Middle frontal gyrus (tissue), 1 donor: ENCODE measurements around the gene ACAN.

Experiments
- DNase-seq: peaks from one replicate; pipeline ENCODE4 v3.0.0-alpha.2; 2015; ENCODE audit warnings: low spot score; ENCODE audit errors: extremely low spot score

The ACAN gene

DNA sequence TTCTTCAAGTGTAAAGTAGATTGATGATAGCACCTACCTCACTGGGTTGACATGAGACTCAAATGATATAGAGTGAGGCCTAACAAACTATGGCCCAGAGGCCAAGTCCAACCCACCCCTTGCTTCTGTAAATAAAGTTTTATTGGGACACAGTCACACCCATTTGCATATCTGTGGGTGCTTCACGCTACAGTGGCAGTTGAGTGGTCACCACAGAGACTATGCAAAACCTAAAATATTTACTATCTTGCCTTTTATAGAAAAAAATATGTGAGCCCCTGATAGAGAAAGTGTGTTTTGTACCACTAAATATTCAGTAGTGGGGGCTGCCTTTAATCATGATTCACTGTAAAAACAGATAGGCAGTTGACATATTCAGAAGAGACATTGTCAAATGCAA, 38.0 kb downstream of the ACAN start:
- DNase-seq, result no peak

DNA sequence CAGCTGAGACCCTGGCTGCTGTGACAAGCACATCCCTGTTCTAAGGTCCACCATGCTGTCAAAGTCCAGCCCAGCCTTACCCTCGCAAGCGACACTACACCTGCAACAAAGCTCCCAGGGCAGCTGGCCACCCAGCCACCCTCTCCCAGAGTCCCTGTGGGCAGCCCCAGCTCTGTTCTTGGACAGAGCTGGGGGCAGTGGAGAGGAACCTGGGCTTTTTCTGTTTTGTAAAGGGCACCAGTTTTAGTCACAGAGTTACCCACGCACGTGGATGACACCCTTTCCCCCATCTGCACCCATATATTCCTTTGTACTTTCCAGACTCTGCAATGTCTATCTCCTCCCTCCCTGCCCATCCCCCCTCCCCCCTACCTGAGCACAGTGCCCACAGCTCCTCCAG, 38.9 kb downstream of the ACAN start:
- DNase-seq, result no peak

DNA sequence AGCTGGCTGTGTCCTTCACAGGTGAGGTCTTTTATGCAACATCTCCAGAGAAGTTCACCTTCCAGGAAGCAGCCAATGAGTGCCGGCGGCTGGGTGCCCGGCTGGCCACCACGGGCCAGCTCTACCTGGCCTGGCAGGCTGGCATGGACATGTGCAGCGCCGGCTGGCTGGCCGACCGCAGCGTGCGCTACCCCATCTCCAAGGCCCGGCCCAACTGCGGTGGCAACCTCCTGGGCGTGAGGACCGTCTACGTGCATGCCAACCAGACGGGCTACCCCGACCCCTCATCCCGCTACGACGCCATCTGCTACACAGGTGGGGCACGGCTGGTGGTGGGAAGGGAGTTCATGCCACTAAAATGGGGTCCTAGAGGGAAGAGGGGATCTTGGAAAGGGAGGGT, 40.1 kb downstream of the ACAN start:
- no peak for DNase-seq

DNA sequence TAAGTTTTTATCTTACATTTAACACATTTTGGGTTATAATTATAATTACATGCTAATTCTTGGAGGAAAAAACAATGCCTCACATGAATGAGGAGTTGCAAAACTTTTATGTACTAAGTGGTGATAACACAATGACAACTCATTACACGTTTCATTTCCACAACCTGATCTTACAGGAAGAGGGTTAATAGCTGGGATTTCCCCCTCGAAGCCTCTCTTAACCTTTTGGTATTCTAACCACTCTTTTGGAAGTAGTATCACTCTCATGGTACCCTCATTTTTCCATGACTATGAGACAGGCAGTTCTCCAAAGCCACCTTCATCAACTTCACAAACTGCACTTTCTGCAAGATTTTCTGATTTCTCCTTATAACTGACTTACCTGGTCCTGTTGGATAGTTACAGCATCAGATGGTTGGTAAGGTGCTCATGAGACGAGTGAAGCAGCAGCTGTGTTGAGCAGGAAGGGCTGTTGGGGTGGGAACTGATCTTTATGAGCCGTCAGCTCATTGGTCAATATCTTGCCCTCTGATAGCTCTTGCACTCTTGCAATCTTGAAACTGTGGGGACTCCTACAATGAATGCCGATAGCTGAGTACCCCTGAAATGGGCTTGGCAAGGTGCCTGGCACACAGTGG, 41.6 kb downstream of the ACAN start:
- DNase-seq, result no peak

DNA sequence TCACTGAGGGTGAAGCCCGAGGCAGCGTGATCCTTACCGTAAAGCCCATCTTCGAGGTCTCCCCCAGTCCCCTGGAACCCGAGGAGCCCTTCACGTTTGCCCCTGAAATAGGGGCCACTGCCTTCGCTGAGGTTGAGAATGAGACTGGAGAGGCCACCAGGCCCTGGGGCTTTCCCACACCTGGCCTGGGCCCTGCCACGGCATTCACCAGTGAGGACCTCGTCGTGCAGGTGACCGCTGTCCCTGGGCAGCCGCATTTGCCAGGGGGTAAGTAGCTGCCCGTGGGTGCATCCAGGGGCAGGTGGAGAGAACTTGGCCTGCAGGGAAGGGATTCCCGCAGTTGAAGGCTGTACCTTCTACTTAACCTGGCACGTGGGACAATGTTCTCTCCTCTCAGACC, 42.4 kb downstream of the ACAN start:
- DNase-seq, result no peak

DNA sequence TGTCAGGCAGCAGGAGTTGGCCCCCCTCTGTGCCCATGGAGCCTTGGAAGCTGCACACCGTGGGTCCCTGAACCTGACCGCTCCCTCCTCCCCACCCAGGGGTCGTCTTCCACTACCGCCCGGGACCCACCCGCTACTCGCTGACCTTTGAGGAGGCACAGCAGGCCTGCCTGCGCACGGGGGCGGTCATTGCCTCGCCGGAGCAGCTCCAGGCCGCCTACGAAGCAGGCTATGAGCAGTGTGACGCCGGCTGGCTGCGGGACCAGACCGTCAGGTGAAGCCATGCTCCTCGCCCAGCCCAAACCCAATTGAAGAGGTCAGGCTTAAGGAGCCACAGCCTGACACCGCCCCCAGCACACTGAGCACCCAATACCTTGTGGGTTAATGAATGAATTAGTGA, 43.9 kb downstream of the ACAN start:
- DNase-seq, result no peak

DNA sequence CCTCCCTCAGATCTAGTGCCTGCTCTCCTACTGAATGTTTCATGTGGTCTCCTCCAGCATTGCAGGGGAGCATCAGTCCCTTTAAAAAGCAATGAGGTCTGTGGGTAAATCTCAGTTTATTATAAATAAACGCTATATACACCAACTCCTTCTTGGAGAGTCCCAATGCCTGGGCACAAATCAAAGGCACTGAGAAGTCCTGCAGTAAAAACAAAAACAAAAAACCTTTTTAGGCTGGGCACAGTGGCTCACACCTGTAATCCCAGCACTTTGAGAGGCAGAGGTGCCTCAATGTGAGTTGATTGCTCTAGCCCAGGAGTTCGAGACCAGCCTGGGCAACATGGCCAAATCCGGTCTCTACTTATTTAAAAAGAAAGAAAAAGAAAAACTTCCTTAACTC, 45.0 kb downstream of the ACAN start:
- no peak for DNase-seq

DNA sequence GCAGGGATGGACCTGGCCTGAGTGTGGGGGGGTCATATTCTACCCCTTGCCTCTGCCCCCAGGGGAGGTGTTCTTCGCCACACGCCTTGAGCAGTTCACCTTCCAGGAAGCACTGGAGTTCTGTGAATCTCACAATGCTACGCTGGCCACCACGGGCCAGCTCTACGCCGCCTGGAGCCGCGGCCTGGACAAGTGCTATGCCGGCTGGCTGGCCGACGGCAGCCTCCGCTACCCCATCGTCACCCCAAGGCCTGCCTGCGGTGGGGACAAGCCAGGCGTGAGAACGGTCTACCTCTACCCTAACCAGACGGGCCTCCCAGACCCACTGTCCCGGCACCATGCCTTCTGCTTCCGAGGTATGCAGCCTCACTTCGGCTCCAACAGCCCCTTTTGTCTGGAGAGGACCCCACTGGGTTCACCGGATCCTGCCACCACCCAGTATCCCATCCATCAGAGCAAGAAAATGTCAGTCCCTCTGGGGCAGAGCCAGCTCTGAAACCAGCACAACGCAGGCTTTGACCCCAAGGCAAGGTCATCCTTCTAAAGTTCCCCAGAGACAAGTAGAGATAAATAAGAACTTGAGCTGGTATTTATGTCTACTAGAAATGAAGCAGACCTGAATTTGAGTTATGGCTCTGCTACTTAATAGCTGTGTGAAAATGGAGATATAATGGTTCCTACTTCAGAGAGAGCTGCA, 46.3 kb downstream of the ACAN start:
- DNase-seq, result no peak

DNA sequence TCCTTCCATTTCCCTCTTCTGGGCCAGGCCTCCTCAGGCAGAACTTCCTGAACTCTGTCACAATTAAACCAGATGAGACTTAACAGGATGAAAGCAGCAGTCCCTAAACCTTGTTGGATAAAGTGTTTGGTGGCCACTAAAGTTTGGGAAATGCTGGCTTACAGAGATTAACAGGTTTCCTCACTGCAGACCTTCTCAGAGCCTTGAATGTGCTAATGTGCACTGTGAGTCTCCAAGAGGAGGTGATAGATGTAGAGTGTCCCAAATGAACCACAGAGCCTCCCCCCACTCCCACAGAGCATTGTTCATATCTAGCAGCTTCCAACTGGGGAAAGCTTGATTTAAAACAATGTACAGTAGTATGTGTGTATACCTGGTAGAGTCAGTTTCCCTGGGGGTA, 49.2 kb downstream of the ACAN start:
- no peak for DNase-seq

DNA sequence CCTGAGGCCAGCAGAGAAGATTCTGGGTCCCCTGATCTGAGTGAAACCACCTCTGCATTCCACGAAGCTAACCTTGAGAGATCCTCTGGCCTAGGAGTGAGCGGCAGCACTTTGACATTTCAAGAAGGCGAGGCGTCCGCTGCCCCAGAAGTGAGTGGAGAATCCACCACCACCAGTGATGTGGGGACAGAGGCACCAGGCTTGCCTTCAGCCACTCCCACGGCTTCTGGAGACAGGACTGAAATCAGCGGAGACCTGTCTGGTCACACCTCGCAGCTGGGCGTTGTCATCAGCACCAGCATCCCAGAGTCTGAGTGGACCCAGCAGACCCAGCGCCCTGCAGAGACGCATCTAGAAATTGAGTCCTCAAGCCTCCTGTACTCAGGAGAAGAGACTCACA, 55.7 kb downstream of the ACAN start:
- DNase-seq, result no peak

DNA sequence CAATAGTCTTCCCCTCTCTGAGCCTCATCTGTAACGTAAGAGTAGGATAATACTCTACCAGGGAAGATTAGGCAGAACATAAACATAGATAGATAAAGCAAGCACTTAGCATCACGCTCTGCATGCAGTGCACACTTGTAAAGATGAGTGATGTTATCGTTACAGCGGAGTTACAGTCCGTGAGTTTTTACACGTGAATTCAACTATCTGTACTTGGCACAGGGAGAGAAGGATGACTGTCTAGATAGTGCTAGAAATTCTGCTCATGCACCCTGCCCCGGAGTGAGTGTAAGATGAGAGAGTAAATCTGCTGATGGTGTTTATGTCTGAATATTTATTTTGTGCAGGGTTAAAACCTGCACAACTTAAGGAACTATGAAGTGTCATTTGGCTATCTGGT, 56.3 kb downstream of the ACAN start:
- no peak for DNase-seq

DNA sequence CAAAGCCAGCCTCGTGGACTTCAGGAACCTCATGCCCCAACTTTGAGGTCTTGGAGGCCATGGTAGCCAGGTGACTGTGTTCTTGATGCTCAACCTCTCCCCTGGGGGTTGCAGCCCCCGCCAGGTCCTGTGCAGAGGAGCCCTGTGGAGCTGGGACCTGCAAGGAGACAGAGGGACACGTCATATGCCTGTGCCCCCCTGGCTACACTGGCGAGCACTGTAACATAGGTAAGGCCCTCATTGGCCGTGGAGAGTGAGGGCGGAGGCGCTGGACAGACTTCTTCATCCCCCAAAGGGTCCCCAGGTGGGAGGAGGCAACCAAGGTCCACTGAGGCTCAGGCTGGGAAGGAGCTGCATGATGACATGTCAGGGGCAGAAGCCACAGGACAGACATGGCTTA, 57.0 kb downstream of the ACAN start:
- no peak for DNase-seq

DNA sequence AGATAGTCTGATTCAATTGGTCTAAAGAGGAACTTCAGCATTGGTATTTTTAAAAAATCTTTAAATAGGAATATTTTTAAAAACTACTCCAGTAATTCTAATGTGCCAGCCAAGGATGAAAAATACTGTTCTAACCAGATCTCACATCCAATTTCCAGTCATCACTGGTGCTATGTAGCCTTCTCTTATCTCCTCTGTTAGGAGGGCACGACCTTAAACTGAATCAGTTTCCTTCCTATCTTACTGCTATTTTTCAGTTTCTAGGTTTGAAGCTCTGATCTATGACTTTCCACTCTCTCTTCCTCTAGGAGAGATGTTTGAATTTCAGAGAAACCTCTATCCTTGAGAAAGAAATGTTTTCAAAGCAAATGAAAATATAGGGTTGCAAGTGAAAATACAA, 60.2 kb downstream of the ACAN start:
- no peak for DNase-seq

DNA sequence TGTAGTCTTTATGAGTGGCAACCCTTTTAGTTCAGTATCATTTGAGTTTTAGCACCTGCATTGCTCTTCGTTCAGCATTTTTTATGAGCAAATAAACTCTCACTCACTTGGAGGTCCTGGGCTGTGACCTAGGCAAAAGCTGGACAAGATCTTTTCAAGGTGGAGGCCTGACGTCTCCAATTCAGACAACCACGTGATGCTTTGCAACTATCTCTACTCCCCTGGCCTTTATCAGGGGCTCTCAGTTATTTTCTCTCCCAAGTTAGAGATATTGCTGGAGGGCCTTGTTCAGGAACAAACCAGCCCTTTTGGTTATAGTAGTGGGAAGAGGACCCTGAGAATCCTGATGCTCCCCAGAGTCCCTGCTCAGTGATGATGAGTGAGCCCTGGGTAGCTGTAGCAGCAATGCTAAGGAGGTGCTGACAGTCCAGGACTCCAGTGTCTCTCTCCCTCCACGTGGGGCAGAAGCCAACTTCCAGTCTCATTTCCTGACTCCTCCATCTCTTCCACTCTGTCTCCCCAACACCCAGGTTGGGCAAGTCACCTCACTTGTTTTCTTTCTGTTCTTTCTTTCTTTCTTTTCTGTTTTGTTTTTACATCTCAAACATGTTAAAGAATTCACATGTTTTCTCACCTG, 61.7 kb downstream of the ACAN start:
- no peak for DNase-seq

DNA sequence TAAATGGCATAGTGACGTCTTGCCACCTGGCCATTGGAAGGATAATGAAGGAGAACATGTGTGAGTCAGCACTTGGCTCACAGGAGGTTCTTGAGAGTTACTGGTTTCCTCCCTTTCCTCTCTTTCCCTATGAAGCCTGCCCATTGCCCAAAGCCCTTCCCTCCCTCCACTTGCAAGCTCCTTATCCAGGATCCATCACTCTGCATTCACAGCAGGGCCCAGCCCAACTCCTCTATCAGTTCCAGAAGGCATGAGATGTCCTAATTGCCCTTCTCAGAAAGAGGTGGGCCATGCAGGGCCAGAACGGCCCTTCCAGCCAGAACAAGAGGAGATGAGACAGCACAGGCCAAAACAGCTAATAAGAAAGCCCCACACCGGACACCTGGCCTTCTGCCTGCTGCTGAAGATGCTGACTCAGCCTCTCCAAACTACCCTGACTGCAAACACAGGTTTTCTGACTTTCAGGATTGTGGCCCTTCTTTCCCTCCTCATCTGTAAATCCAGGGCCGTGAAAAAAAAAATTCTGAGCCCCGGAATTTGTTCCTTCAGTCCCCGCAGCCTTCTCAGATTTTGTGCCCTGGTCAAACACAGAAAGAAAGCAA, 62.4 kb downstream of the ACAN start:
- no peak for DNase-seq

DNA sequence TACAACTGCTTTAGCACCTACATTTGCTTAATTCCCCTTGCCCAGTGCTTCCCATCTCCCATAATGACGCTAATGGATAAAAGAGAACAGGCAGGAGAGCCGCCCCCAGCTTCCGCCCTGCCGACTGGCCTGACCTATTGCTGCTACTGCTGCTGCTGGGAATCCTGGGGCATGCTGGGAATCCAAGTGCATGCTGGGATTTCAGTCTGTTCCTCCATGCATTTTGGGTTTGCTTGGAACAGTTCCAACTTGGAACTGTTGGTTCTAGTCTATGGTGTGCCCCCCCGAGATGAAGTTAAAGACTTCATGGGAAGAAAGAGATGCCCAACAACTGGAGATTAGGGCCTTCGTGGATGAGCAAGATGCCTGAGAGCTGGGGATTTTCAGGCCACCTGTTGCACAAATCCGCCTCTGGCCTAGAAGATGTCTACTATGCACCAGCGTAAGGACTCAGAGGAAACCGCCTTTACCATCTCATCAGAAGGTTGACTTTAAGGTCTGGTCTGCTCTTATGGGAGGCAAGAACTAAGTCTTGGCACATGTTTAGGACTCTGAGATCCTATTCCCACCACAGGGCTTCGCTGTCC, 63.2 kb downstream of the ACAN start:
- no peak for DNase-seq

DNA sequence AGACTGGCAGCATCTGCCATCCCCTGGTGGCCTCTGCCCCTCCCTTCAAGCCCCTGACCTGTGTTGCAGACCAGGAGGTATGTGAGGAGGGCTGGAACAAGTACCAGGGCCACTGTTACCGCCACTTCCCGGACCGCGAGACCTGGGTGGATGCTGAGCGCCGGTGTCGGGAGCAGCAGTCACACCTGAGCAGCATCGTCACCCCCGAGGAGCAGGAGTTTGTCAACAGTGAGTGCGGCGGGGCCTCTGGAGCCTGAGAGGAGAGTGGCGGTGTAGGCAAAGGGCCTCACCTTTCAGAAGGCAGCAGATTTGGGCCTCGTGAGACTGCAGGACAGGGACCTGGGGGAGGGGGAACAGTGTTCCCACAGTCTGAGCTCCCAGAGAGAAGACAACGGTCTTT, 68.1 kb downstream of the ACAN start:
- no peak for DNase-seq

DNA sequence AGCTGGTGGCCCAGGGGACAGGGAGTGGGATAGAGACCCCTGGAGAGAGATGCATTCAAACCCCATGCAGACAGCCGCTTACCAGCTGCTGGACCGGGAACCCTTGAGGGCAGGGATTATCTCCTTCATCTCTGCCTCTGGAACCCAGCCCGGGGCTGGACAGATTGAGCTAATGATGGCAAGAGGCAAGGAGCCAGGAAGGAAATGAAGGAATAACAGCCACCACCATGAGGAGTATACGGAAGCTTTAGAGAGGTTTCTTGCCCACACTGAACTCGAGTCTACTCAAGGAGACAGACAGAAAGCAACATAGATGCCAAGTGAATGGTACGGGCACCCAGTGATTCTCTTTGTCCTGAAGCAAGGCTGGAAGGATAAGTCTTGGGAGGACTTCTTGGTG, 68.9 kb downstream of the ACAN start:
- no peak for DNase-seq

DNA sequence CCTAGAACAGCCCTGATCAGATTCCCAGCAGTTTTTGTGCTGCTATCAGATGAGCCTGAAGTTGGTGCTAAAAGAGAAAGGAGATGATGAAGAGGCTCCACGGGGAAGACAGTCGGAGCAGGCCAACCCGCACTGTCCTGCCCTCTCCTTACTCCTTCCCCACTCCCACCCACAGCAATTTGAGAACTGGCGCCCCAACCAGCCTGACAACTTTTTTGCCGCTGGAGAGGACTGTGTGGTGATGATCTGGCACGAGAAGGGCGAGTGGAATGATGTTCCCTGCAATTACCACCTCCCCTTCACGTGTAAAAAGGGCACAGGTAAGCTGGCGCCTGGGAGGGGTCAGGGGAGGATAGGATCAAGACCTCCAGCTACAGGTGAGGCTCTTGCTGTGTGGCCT, 69.5 kb downstream of the ACAN start:
- DNase-seq, result no peak

DNA sequence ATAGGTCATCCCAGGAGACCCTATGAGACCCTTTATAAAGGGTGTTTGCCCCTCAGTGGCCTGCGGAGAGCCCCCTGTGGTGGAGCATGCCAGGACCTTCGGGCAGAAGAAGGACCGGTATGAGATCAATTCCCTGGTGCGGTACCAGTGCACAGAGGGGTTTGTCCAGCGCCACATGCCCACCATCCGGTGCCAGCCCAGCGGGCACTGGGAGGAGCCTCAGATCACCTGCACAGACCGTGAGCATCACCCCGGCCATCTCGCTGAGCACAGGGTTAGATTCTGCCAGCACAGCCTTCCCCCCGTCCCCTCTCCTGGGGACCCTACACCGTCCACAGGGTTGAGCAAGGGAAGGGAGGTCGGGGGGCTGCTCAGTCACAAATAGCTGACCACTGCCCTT, 70.5 kb downstream of the ACAN start:
- DNase-seq, result no peak

DNA sequence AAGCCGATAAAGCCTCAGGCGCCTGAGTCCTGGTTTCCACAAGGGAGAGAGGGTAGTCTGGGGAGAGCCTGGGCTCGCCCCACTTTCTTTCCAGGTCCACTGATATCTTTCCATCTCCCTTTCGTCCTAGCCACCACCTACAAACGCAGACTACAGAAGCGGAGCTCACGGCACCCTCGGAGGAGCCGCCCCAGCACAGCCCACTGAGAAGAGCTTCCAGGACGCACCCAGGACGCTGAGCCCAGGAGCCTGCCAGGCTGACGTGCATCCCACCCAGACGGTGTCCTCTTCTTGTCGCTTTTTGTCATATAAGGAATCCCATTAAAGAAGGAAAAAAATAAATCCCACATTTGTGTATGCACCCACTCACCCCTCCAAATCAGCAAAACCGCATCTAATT, 71.0 kb downstream of the ACAN start:
- DNase-seq, result no peak

DNA sequence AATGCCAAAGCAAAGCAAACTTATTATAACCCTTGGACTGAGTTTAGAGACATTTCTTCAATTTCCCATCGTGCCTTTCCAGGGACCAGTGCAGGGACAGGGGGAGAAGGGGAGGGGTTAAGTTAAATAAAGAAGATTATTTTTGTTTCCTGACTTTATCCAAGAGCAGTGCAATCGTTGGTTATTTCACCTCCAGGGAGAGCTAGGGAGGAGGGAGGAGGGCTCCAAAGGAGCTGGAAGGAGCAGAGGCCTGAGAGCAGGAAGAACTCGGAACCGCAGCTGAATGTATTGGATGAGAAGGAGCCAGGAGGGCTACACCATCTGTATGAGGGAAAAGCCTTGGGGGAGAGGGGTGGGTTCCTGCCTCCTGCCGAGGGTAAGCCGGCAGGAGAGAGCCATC, 71.4 kb downstream of the ACAN start:
- no peak for DNase-seq
